ENCODE results near the gene TNNT3. TPM values are rescaled to one million over a fixed set of nuclear protein-coding genes. Genes with fewer than 3 reads are reported as not detected.

Gene TNNT3
- total RNA-seq (2021): not detected in 2 replicates
- long read RNA-seq: 0 reads

DNA sequence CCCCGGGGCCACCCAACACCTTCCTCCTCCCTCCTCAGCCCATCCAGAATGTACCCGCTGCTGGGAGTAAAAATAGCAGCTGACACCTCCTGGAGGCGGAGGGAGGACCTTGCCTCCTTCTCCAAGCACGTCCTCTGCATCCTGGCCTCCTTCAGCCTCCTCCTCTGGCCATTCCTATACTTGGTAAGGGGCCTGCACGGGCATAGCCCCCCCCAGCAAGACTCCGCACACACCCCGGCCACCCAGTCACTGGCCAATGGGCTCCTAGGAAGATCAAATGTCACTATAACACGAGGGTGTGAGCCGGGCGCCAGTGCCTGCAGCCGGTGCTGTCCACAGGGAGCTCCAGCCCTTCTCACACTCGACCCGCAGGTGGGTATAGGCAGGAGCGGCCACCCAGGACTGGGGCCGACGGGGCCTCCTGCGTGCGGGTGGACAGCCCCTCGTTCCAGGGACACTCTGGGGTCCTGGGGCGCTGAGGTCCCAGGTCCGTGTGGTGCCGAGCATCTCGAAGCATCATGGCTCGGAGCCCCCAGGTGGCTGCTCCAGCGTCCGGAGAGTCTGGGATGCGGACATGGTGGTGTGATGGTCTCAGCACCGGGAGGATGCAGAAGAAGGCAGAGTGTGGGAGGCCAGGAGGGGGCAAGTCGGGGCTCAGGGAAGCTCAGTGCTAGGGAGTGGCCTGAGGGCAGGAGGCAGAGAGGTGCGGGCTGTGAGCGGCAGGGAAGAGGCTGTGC, at the start of gene TNNT3:
TNNT3 (plus strand) TSS at position 313 of the 737 bp plus-strand sequence. CDS start 3,172 bp downstream, outside the sequence.
- Histone ChIP-seq H3K4ac (ENCODE audit: low read depth, low read length) (no peak within 1 kb of the TSS), H3K18ac (ENCODE audit: insufficient read length, low read depth, low read length) (no peak within 1 kb of the TSS), H2BK15ac (ENCODE audit: low read depth, low read length) (no peak within 1 kb of the TSS), H2BK12ac (ENCODE audit: insufficient read length, low read depth, low read length) (no peak within 1 kb of the TSS), H3K23me2 (ENCODE audit: insufficient read length, low read depth, low read length, poor library complexity, severe bottlenecking) (no peaks in the 10 kb centered on the region), H2AFZ (ENCODE audit: low read length) (no peak within 1 kb of the TSS), H3K4me2 (ENCODE audit: insufficient read depth, insufficient read length, low read length) (no peak within 1 kb of the TSS), H3K14ac (ENCODE audit: insufficient read depth, low read length) (no peak within 1 kb of the TSS; the same call in 1 of the 2 replicates), H4K91ac (ENCODE audit: insufficient read length, low read depth, low read length) (no peak within 1 kb of the TSS), H3K79me1 (ENCODE audit: insufficient read depth, low read depth, low read length, poor library complexity, severe bottlenecking) (no peaks in the 10 kb centered on the region), H3K9me3 (ENCODE audit: control insufficient read depth, low read depth, low read length) (no peaks in the 10 kb centered on the region), H3K56ac (ENCODE audit: insufficient read length, low read depth, low read length) (no peak within 1 kb of the TSS), H3K79me2 (ENCODE audit: insufficient read depth, low read length) (no peaks in the 10 kb centered on the region), H2BK5ac (ENCODE audit: insufficient read length, low read length) (no peak within 1 kb of the TSS), H2AK5ac (ENCODE audit: insufficient read length, low read length) (no peak within 1 kb of the TSS), H3T11ph (ENCODE audit: low read length) (no peak within 1 kb of the TSS), H4K20me1 (ENCODE audit: control insufficient read depth, insufficient read depth, insufficient read length) (no peaks in the 10 kb centered on the region), H3K23ac (ENCODE audit: insufficient read length, low read depth, low read length) (no peak within 1 kb of the TSS), H3K27ac (ENCODE audit: insufficient read length, low read depth, low read length) (no peak within 1 kb of the TSS), H3K27me3 (ENCODE audit: insufficient read depth, low read length) (no peaks in the 10 kb centered on the region), H4K5ac (ENCODE audit: insufficient read length, low read depth, low read length) (no peak within 1 kb of the TSS), H4K8ac (replicated peaks; ENCODE audit: insufficient read length, low read depth, low read length) (no peak within 1 kb of the TSS), H3K9ac (ENCODE audit: extremely low read depth, insufficient read length, low read length) (no peak within 1 kb of the TSS), H2BK20ac (ENCODE audit: low read depth, low read length, poor library complexity, severe bottlenecking) (no peak within 1 kb of the TSS), H3K4me1 (ENCODE audit: insufficient read depth, low read length) (no peaks in the 10 kb centered on the region), H2BK120ac (ENCODE audit: low read depth, low read length, poor library complexity, severe bottlenecking) (no peak within 1 kb of the TSS)
- Mint-ChIP-seq H3K4me1 (peaks cover 3 to 6% of the 10 kb centered on the region in 2 experiments; a peak in 3 of 4 replicates), H3K9me3 (peaks cover 3% of the 10 kb centered on the region in 2 experiments; a peak in 3 of 5 replicates), H3K27ac (no peak within 1 kb of the TSS), H3K36me3 (ENCODE audit: insufficient read depth in 1 of 3, low read depth in 3 of 3) (no peaks in the 10 kb centered on the region; a peak in 1 of 7 replicates), H3K27me3 (ENCODE audit: low read depth) (peaks cover 16% of the 10 kb centered on the region), H3K4me3 (no peak within 1 kb of the TSS)
- whole genome bisulfite sequencing (ENCODE audit: extremely low coverage, insufficient read length, low lambda C conversion rate): no CpG with 5 or more reads among the region's 31 CpGs
- TF ChIP-seq, protein P1, sequence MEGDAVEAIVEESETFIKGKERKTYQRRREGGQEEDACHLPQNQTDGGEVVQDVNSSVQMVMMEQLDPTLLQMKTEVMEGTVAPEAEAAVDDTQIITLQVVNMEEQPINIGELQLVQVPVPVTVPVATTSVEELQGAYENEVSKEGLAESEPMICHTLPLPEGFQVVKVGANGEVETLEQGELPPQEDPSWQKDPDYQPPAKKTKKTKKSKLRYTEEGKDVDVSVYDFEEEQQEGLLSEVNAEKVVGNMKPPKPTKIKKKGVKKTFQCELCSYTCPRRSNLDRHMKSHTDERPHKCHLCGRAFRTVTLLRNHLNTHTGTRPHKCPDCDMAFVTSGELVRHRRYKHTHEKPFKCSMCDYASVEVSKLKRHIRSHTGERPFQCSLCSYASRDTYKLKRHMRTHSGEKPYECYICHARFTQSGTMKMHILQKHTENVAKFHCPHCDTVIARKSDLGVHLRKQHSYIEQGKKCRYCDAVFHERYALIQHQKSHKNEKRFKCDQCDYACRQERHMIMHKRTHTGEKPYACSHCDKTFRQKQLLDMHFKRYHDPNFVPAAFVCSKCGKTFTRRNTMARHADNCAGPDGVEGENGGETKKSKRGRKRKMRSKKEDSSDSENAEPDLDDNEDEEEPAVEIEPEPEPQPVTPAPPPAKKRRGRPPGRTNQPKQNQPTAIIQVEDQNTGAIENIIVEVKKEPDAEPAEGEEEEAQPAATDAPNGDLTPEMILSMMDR (conservative IDR thresholded peaks at IDR 0.05): no peak
- DNase-seq: no peak
